Measurements from ENCODE around the gene CDH4.
"Not testable (repeated sequence)": the region's sequence is repeated elsewhere in the genome, so short reads cannot be mapped to it uniquely, and the experiment has no call there.

The CDH4 gene

DNA sequence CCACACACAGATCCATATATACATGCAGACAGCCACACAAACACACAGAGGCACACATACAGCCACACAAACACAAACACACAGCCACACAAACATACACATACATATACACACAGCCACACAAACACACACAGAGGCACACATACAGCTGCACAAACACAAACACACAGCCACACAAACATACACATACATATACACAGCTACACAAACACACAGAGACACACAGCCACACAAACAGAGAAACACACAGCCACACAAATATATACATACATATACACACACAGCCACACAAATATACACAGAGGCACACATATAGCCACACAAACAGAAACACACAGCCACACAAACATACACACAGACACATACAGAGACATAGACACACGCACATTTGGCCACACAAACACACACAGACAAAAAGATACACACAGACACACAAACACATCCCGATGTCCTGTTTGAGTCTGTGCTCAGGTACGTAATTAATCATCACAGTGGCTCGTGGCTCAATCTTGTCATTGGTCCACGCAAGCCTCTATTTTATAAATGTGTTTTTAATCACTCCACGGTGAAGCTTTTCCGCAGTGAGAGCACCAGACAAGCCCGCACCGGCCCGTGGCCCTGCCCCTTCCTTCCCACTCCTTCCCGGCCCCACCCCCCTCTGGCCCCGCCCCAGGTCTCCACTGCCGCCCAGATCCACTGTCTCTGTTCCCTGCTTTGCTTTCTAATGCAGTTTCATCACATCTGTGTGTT is 135.3 kb downstream of the CDH4 start:
- DNase-seq (ENCODE audit: low spot score) = no peak

GRCh38 chr20:61387954-61388348 is 135.9 kb downstream of the CDH4 start:
- no peak for DNase-seq (ENCODE audit: low spot score)

- no peak for DNase-seq (ENCODE audit: low spot score)
Measured at GRCh38 chr20:61389077-61389476, 137.0 kb downstream of the CDH4 start.

DNA sequence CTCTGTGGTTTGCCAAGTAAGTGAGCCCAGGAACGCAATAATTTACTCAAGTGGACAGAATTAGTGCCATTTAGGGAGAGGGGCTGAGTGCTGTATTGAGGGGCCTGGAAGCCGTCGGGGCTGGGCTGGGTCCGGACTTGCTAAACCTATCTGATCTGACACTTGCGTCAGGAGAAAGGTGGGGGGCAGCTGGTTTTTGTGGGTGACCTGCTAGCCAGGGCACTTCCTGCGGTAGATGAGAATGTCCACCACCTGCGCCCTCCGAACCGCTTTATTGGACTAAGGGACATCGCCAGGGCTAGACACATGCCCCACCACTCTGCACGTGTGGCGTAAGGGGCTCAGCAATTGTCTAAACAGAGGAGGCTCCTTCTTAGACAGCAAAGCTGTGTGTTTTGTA is 139.1 kb downstream of the CDH4 start:
- DNase-seq (ENCODE audit: low spot score) = no peak

DNA sequence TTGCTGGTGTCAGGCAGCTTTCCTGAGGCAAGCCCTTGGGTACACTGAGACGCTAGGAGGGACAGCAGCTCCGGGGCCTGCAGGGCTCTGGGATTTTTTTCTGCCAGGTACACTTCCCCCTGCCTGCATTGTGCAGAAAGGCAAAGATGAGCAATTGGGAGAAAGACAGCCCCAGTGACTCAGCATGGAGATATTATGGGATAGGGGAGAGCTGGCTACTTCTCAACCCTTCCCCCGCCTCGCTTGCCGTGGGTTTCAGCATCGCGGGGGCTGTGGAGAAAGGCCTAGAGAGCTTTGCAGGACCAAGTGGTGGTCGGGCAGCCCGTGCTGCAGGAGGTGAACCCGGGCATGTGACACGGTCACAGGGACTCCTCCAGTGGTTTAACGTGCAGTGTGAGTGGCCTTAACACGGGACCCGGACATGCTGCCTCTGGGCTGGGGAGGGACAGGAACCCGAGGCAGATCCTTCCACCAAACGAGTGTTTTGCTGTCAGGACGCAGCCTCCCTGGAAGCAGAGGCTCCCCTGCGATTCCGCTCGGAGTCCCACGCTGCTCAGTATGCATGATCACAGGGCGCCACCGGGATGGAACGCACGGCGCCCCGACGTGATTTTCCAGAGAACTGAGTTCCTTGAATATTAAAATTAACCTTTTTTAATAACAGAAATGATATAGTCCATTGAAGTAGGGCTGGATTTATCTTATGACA is 139.9 kb downstream of the CDH4 start:
- no peak for DNase-seq (ENCODE audit: low spot score)

DNA sequence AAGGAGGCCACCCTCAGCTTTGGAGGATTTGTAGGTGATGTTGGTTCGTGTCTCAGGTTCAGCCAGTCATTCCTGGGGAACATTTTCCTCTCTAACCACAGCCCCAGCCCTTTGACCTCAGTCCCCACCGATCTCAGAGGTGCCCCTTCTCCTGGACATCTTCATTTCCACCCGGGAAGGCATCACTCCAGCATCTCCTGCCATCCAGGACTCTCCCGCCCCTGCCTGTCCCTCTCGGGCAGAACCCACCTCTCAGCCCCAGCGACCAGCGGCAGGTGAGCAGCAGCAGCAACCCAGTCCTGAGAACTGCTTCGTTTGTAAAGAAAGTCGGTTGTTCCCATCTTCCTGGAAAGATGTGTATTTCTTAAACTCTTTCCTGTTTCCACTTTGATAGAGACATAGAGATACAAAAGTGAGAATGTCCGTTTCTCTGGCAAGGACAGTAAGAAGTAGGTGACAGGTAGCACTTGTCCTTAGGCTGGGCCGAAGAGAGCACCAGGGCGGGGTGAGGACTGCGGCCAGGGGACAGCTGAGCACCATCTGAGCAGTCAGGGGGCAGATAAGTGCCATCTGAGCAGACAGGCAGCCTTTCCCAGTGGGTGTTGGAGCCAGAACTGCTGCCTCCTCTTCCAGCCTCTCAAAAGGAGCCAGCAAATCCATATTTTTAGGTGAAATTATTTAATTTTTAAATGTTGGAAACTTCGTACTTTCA is 142.2 kb downstream of the CDH4 start:
- no peak for DNase-seq (ENCODE audit: low spot score)

- no peak for DNase-seq (ENCODE audit: low spot score)
Measured at GRCh38 chr20:61396262-61396848, 144.3 kb downstream of the CDH4 start.

DNA sequence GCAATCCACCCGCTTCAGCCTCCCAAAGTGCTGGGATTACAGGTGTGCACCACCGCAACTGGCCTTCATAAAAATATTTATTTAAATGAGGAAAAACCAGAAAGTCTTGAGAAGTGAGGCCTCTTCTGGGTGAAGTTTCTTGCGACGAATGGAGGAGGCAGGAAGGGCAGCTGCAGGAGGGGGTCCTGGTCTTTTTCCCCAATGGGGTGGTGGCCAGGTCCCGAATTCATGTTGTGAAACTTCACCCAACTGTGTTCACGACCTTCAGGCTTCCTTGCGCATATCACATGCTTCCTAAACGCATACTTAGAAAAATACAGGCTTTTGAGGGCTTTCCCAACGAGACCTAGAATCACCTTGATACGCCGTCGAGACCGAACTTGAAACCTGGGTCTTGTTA is 145.1 kb downstream of the CDH4 start:
- no peak for DNase-seq (ENCODE audit: low spot score)

DNA sequence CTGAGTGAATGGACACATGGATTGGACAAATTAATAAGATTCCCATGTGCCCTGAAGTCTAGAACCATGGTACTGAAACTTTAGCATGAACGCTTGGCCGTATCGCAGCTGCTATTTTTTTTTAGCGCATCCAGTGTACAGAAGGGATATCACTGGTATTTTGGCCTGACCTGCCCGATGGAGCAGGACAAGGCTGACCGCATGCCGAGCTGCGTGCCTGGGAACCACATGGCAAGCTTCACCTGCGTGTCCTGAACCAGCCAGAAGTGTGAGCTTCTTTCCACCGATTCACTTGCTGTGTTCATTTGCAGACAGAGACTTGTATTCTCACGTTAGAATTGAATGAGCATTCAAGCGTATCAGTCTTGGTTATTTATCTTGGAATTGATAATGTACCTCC is 145.7 kb downstream of the CDH4 start:
- no peak for DNase-seq (ENCODE audit: low spot score)

DNA sequence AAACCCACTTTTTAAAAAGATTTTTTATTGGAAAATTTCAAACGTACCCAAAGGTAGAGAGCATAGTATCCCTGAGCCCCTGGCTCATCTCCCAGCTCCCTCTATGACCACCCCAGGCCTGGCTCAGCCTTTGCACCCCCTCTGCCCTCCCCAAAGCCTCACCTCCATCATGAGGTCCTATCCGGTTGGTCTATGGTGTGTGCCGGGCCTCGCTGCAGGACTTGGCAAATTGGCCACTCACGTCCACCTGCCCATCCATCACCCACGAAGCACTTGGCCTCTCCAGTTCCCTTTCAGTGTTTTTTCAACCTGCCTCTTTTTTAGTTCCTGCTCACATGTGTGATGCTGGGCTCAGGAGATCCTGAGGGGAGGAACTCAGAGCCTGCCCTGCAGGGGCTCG is 147.4 kb downstream of the CDH4 start:
- DNase-seq (ENCODE audit: low spot score) = no peak

DNA sequence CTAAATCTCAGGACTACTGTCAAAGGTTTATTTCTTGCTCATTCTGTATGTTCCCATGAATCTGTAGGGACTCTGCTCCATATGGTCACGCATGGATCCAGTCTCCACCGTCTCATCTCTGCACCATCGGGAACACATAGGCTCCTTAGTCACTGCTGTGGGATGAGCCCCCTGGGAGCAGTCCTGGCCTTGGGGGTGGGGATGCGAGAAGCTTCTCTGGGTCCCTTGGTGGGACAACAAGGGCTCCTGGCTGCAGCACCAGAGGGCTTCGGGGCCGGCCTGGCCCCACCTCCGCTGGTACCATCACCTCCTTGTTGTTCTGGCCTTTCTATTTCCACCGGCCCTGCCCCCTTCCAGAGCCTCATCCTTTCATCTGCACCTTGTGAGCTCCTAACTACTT is 148.4 kb downstream of the CDH4 start:
- DNase-seq (ENCODE audit: low spot score) = no peak

- no peak for DNase-seq (ENCODE audit: low spot score)
Measured at GRCh38 chr20:61404303-61404702, 152.2 kb downstream of the CDH4 start.

DNA sequence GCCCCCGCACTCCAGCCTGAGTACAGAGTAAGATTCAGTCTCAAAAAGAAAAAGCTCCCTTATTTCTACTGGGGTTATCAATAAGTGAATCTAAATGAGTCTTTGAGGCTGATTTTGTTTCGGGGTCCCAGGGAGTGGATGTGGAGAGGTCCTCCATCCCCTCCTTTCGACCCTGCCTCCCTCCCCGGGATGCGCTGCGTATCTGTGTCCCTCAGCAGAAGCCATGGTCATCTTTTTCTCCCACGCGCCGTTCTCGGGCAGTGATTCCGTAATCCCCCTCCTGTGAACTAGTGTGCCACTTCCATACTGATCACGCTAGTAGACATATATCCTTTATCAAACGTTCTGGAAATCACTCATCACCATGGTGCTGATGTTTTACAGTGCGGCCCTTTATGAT is 152.9 kb downstream of the CDH4 start:
- no peak for DNase-seq (ENCODE audit: low spot score)

DNA sequence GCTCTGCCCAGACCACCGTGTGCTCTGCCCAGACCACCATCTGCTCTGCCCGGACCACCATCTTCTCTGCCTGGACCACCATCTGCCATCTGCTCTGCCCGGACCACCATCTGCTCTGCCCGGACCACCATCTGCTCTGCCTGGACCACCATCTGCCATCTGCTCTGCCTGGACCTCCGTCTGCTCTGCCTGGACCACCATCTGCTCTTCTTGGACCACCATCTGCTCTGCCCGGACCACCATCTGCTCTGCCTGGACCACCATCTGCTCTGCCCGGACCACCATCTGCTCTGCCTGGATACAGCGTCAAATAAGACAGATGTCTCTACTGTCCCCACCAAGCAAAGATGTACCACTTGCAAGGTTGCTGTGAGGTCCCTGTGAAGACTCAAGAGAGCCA is 154.7 kb downstream of the CDH4 start:
- DNase-seq (ENCODE audit: low spot score) = not testable (repeated sequence)

- no peak for DNase-seq (ENCODE audit: low spot score)
Measured at GRCh38 chr20:61407561-61407960, 155.5 kb downstream of the CDH4 start.

- no peak for DNase-seq (ENCODE audit: low spot score)
Measured at GRCh38 chr20:61408951-61409740, 157.1 kb downstream of the CDH4 start.

GRCh38 chr20:61411743-61412142 is 159.7 kb downstream of the CDH4 start:
- no peak for DNase-seq (ENCODE audit: low spot score)

GRCh38 chr20:61413752-61414151 is 161.7 kb downstream of the CDH4 start:
- no peak for DNase-seq (ENCODE audit: low spot score)

DNA sequence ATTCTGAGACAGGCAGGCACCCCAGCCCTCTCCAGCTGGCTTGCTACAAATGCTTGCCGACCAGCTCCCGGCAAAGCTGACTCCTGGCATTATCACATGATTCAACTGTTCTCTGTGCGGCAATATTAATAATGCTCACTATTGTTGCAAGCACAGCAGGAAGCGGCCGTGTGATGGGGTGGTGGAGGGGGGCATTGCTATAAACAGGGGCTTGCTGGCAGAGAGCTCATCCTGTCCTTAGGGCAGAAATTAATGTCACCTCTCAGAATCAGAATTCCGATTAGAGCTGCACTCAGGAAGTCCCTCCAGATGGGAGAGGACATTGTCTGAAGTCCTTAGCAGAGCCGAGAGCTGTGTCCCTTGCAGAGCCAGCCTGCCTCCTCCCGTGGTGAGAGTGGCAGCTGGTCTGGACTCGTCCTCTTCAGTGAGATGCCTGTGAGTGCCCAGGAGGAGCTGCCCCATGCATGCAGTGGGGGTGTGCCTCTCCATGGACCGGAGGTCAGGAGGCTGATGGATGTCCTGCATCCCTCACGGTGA is 162.5 kb downstream of the CDH4 start:
- DNase-seq (ENCODE audit: low spot score) = no peak

GRCh38 chr20:61416546-61416945 is 164.5 kb downstream of the CDH4 start:
- no peak for DNase-seq (ENCODE audit: low spot score)

DNA sequence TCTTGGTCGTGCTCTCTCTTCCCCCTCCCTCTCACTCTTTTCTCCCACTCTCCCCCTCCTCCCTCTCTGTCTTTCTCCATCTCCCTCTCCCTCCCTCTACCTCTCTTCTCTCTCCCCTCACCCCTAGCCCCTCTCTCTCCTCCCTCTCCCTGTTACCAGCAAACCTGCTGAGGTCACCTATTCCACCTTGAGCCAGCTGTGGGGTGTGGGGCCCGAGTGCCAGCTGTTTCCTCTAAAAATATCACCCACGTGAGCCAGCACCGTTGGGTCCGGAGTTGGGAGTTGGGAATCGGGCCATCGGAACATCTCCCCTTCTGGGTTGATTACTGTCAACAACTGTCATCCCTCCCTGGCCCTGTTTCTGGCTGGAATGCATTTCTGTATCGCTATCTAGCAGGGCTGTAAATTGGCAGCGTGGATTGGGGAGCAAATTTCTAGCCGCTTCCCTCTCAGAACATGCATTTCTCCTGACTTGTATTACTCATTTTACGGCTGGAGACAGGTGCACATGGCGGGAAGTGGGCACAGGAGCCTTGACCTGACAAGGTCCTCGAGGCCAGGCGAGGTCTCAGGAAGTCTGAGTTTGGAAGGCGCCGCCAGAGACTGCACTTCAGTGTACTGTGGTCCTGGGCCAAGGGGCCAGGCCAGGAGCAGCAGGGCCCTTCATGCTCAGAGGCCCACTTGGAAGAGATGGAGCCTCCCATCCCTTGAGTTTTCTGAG is 165.3 kb downstream of the CDH4 start:
- DNase-seq (ENCODE audit: low spot score) = no peak
